Liver (tissue), 3 donors: ENCODE results near the gene GPR42.

ENCODE experiments used
- GABPA ChIP-seq, 2 donors: IDR thresholded peaks in 1 of 2; conservative IDR thresholded peaks in 1 of 2; 2 replicates each; pipeline ENCODE4 v1.6.1; 2016; ENCODE audit warnings: antibody characterized with exemption in 2 of 2, mild to moderate bottlenecking in 1 of 2, moderate library complexity in 1 of 2
- HNF4A ChIP-seq, 2 donors: conservative IDR thresholded peaks; 2 replicates each; pipeline ENCODE4 v1.6.1; 2016; ENCODE audit warnings: antibody characterized with exemption in 2 of 2, mild to moderate bottlenecking in 2 of 2
- JUND ChIP-seq, 2 donors: IDR thresholded peaks; 2 replicates each; pipeline ENCODE4 v1.6.1; 2016; ENCODE audit warnings: antibody characterized with exemption in 2 of 2
- NR2F2 ChIP-seq: IDR thresholded peaks from 2 replicates; pipeline ENCODE4 v1.6.1; 2016; ENCODE audit warnings: antibody characterized with exemption
- RAD21 ChIP-seq, 2 donors: IDR thresholded peaks; 2 replicates each; pipeline ENCODE4 v1.6.1; 2016; ENCODE audit warnings: antibody characterized with exemption in 2 of 2, mild to moderate bottlenecking in 2 of 2
- SP1 ChIP-seq: IDR thresholded peaks from 2 replicates; pipeline ENCODE4 v1.6.1; 2018; ENCODE audit warnings: antibody characterized with exemption, mild to moderate bottlenecking
- TAF1 ChIP-seq: conservative IDR thresholded peaks from 2 replicates; pipeline ENCODE4 v1.6.1; 2016; ENCODE audit warnings: antibody characterized with exemption, mild to moderate bottlenecking
- YY1 ChIP-seq: IDR thresholded peaks from 2 replicates; pipeline ENCODE4 v1.6.1; 2016; ENCODE audit warnings: antibody characterized with exemption, mild to moderate bottlenecking
- TF ChIP-seq, protein P1 (sequence below): fragments of 150-350 bp; IDR thresholded peaks from 2 replicates; pipeline ENCODE4 v1.5.1; 2017; ENCODE audit warnings: improper control_type of control experiment, low read depth, low read length; ENCODE audit not compliant: missing input control
- TF ChIP-seq, protein P2 (sequence below): IDR thresholded peaks from 2 replicates; pipeline ENCODE4 v1.6.1; 2016; ENCODE audit warnings: antibody characterized with exemption
- TF ChIP-seq, protein P3 (sequence below): IDR thresholded peaks from 2 replicates; pipeline ENCODE4 v1.6.1; 2016; ENCODE audit warnings: antibody characterized with exemption
- donor health status: healthy.
- donor health status: healthy.

DNA sequence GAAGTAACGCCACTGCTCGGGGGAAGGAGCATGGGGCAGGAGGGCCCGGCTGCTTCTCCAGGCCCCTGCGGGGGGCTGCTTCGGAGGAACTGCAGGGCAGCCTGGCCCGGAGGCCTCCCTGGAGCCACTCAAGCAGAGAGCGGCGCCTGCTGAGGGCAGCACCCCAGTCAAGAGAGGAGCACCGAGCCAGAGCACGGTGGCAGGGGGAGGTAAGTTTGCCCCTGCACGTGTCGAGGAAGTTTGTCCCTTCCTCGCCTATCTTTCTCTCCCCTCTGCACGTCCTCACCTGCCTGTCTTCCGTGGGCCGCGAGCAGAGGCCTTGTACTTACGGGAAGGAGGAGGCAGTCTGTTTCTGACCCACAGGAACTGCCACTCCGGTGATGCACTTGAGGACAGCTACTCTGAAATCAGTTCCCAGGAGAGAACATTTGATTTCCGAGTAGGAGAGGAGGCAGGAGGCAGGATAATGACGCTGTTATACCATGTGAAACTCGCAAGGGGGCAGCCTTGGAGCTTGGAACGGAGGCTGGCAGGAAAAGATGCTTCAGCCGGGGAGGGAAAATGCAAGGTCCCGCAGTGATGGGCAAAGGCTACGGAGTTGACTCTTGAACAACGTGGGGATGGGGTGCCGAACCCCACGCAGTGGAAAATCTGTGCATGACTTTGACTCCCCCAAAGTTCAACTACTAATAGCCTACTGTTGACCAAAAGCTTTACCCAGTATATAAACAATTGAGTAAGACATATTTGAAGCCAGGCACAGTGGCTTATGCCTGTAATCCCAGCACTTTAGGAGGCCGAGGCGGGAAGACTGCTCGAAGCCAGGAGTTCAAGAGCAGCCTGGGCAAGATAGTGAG, 18.2 kb upstream of the GPR42 start:
- TF ChIP-seq JUND (IDR thresholded peaks at IDR 0.05) (no peak), GABPA (IDR thresholded peaks at IDR 0.05 in 1 of 2, conservative IDR thresholded peaks at IDR 0.05 in 1 of 2) (no peak), YY1 (no peak), TAF1 (no peak), RAD21 (IDR thresholded peaks at IDR 0.05) (peak; percentile 99), NR2F2 (no peak), SP1 (no peak), HNF4A (conservative IDR thresholded peaks at IDR 0.05) (no peak)
- TF ChIP-seq, protein P1, sequence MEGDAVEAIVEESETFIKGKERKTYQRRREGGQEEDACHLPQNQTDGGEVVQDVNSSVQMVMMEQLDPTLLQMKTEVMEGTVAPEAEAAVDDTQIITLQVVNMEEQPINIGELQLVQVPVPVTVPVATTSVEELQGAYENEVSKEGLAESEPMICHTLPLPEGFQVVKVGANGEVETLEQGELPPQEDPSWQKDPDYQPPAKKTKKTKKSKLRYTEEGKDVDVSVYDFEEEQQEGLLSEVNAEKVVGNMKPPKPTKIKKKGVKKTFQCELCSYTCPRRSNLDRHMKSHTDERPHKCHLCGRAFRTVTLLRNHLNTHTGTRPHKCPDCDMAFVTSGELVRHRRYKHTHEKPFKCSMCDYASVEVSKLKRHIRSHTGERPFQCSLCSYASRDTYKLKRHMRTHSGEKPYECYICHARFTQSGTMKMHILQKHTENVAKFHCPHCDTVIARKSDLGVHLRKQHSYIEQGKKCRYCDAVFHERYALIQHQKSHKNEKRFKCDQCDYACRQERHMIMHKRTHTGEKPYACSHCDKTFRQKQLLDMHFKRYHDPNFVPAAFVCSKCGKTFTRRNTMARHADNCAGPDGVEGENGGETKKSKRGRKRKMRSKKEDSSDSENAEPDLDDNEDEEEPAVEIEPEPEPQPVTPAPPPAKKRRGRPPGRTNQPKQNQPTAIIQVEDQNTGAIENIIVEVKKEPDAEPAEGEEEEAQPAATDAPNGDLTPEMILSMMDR = peak; percentile 95
- TF ChIP-seq, protein P2, sequence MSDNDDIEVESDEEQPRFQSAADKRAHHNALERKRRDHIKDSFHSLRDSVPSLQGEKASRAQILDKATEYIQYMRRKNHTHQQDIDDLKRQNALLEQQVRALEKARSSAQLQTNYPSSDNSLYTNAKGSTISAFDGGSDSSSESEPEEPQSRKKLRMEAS = no peak
- TF ChIP-seq, protein P3, sequence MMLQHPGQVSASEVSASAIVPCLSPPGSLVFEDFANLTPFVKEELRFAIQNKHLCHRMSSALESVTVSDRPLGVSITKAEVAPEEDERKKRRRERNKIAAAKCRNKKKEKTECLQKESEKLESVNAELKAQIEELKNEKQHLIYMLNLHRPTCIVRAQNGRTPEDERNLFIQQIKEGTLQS = no peak
